GM21576 (cell line): Measurements from ENCODE around the gene LRRC3.

Experiments
- ATAC-seq: cut with Tn5 transposase; IDR thresholded peaks from one replicate; pipeline ENCODE4 v1.9.1; 2021; ENCODE audit warnings: mild to moderate bottlenecking, moderate library complexity; ENCODE audit not compliant: unreplicated experiment

The LRRC3 gene

GRCh38 chr21:44423941-44424607 lies 31.2 kb upstream of the LRRC3 start:
- no peak for ATAC-seq

DNA sequence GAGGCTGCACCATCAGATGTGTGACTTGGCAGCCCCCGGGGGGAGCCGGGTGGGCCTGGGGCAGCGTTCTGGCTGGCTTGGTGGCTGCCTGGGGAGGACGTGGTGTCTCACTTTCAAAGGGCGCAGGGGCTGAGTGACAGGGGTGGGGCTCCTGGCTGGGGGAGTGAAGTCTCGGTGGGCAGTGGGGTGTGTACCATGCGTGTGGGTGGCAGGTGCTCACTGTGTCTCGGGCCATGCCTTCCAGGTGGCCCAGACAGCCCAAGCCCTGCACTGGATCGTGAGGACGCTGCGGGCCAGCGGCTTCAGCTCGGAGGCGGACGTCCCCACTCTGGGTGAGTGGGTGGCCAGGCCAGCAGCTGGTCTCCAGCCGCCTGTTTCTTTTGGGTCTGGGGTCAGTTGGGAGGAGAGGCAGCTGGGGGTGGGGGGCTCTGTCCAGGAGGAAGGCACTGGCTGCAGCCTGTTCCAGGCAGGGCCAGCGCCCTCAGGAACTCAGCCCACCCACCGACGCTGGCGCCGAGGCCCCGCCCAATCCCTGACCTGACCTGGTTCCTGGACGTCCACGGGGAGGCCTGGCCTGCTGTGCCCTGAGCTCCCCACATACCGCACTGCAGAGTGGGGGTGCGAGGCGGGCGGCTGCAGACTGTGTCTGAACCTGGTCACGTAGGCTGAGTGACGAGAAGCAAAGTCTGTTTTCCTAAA lies 30.6 kb upstream of the LRRC3 start:
- no peak for ATAC-seq

DNA sequence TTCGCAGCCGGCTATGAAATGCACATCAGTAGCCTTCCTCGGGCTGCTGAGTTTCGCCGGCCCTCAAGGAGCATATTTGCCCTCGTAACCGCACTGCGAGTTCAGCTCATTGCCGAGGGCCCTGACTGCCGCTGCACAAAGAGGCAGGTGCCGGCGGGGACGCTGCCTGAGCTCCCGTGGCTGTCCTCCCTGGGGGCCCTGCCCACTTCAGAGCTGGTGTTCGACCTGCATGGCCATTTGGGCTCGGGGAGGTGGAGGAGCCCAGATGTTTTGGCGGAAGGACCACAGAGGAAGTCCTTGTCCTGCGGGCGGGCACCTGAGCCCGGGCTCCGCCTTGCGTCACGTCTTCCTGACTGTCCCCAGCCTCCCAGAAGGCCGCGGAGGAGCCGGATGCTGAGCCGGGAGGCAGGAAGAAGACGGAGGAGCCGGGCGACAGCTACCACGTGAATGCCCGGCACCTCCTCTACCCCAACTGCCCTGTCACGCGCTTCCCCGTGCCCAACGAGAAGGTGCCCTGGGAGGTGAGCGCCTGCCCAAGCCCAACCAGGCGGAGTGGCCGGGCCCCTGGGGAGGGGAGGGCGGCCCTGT lies 29.9 kb upstream of the LRRC3 start:
- no peak for ATAC-seq

DNA sequence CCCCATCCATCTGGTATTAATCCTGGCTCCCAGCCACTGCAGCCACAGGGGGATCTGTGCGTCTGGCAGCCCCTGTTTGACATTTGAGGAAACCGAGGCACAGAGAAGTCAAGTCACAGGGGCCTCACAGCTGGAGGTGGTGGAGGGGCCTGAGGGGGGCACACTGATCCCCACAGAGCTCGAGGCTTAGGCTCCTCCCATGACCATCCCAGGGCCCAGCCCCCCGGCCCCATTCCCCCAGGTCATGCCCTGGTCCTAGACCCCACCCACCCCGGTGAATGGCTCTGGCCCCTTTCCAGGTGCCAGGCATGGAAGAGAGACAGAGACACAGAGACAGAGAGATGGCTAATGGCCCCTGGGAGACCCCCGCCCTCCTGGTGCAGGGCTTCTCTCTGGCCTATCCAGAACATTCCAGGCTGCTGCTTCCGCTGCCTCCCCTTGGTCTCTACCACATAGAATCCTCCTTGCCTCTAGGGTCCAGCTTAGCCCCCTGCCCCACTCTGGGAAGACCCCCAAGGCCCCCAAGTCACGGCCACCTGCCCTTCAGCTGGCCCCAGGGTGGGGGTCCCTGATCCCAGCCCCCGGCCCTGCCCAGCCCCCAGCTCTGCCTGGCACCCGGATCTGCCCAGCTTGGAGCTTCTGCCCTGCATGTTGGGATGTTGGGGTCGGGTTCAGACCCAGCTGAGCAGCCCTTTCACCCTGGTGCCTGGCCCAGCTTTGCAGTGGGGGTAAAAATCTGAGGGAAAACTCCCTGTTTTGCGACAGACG lies 29.2 kb upstream of the LRRC3 start:
- ATAC-seq: no peak

- ATAC-seq: no peak
Measured at GRCh38 chr21:44426663-44427191, 28.6 kb upstream of the LRRC3 start.

- no peak for ATAC-seq
Measured at GRCh38 chr21:44427241-44428120, 27.8 kb upstream of the LRRC3 start.

- ATAC-seq: no peak
Measured at GRCh38 chr21:44428281-44428960, 26.9 kb upstream of the LRRC3 start.

- no peak for ATAC-seq
Measured at GRCh38 chr21:44429894-44430293, 25.4 kb upstream of the LRRC3 start.

- no peak for ATAC-seq
Measured at GRCh38 chr21:44431300-44431699, 24.0 kb upstream of the LRRC3 start.

DNA sequence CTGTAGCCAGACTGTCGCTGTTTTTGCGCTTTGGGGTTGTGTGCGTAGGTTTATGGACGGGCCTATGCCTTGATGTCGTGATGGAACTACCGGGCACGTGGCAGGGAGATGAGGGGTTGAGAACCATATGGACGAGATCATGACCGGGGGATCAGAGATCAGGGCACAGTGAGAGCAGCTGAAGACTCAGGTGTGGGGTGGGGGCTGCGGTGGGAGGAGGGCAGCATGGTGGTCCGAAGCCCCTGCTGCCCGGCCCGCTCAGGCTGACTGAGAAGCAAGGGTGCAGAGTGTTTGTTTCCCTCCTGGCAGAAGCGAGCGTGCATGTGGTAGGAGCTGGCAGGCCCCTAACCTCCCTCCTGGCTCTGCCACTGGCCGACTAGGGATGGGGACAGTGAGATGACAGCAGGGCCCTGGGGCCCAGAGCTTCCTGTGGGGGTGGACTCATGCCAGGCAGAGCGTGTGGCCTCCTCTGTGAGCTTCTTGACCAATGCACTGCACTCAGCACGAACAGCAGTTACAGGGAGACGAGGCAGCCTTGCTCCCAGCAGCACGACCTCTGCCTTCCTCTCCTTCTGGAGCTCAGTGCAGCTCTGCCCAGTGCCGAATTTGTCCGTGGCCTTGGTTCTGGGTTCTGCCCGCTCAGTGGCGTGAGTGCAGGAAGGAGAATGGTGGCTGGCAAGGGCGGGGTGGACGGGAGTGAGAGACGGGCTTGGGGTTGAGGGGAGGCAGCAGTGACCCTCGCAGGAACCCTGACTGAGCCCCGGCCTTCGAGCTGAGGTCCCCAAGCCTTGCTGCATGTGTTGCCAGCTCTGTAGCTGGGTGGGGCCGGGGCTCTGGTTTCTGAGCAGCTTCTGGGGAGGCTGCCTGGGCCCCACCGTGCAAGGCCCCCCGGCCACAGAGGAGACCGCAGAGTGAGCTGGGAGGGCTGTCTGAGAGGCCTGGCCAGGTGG lies 22.2 kb upstream of the LRRC3 start:
- ATAC-seq: no peak

DNA sequence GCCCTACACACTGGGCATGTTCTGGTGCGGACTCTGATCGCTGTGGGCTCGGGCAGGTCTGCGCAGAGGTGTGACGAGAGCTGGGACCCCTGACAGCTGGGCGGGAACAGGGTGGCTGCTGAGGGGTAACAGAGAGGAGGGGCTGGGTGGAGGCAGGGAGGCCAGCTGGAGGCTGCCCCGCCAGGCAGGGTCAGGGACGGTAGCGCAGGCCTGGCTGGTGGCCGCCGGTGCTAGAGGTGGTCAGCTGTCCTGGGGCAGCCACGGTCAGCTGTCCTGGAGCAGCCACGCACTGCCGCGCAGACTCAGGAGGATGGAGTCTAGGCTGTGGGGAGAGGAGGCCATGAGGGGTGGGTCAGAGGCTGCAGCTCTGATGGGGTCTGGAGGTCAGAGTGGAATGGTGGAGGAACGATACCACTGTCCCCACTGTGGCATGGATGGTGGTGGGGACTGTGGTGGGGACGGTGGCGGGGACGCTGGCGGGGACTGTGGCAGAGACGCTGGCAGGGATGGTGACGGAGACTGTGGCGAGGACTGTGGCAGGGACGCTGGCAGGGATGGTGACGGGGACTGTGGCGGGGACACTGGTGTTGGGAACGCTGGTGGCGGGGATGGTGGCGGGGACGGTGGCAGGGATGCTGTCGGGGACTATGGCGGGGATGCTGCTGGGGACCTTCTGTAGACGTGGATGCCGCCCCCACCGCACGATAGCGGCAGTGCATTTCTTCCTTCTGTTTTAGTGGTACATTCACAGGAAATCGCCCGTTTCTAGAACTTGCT lies 21.3 kb upstream of the LRRC3 start:
- ATAC-seq: no peak

GRCh38 chr21:44434568-44434925 lies 20.8 kb upstream of the LRRC3 start:
- no peak for ATAC-seq

DNA sequence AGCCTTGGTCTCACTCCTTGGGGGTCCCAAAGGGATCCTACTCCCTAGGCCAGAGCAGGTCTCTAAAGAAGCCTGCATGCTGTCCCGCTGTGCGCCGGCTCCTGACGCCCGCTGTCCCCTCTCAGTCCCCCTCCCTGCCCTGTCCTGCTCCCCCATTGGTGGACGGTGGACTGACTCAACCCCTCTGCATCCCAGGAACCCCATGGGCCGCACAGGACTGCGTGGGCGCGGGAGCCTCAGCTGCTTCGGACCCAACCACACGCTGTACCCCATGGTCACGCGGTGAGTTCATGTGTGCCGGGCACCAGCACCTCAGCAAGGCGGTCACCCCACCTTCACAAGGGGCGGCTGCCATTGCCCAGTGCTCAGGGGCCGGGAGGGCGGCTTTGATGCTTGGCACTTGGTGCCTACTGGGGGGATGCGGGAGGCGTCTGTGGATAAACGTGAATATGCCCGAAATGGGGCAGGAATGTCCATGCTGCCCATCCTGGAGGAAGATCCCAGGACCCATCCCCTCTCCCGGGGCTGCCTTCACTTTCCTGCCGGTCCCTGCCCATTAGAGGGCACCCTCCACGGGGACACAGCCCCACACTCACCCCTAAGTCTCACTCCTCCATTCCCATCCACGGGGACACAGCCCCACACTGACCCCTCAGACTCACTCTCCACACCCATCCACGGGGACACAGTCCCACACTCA lies 20.2 kb upstream of the LRRC3 start:
- ATAC-seq: no peak

- no peak for ATAC-seq
Measured at GRCh38 chr21:44436111-44436611, 19.1 kb upstream of the LRRC3 start.

DNA sequence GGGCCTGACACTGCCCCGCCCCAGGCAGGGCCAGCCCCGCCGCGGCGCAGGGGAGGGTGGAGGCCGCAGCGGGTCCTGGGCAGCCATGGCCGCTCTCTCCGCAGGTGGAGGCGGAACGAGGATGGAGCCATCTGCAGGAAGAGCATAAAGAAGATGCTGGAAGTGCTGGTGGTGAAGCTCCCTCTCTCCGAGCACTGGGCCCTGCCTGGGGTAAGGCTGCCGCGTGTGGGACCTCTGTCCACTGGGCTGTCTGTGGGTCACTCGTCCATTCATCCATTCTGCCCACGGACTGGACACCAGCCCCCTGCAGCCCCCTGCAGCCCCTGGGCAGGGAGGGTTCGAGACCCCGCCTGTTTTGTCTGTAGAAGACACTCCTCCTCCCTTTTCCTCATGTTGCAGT lies 18.4 kb upstream of the LRRC3 start:
- no peak for ATAC-seq

DNA sequence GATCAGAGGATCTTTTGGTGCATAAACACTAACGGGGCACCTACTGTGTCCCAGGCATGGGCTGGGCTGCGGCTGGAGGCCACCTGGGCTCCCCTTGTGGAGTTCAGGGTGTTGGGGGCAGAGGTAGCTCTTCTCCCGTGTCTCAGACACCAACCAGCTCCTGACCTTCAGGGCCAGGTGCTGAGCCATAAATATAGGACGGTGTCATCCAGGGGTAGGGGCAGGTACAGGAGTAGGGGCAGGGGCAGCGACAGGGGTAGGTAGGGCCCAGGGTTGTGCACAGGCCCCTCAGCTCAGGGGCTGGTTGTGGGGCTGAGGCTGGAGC lies 18.0 kb upstream of the LRRC3 start:
- no peak for ATAC-seq

DNA sequence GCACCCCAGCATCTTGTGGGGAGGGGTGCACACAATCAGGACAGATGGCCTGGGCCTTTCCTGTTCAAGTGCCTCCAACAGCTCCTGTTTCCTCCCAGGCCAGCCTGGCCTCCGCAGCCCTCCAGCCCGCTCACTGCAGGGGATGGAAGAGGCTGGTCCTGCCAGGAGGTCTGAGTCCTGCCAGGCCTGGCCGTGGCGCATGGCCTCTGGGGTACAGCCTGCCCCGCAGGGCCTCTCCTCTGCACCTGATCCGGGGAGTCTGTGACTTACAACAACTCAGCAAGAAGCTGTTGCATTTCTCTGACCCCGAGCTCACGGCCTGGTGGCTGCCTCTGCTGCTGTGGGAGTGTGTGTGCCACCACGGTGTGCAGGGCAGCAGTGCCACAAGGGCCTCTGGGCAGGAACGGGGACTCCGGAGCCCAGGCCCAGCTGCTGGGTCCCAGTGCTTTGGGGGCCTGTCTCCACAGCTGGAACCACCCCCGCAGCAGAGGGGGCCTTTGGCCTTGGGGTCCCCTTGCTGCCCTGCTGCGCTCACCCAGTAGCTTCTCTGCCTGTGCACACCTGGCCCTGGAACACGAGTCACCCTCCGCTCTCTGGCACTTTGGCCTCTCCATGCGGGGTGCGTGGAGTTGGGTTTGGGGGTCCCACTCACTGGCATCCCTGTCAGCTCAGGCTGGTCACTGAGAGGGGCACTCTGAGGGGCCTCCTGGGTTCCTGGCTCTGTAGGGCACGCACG lies 17.4 kb upstream of the LRRC3 start:
- ATAC-seq: no peak
